Jurkat, Clone E6-1 (cell line): ENCODE data around the gene SPATA24.
"Not testable (repeated sequence)": the region's sequence is repeated elsewhere in the genome, so short reads cannot be mapped to it uniquely, and the experiment has no call there.

Source experiments
- DNase-seq: peaks from one replicate; pipeline ENCODE4 v3.0.0-alpha.2; 2011; ENCODE audit warnings: low read depth, low spot score
- H3K4me3 ChIP-seq: 2 replicates; pipeline ENCODE4 v1.5.1; 2011; ENCODE audit warnings: mild to moderate bottlenecking, low read length, control low read depth, moderate library complexity

The SPATA24 gene

DNA sequence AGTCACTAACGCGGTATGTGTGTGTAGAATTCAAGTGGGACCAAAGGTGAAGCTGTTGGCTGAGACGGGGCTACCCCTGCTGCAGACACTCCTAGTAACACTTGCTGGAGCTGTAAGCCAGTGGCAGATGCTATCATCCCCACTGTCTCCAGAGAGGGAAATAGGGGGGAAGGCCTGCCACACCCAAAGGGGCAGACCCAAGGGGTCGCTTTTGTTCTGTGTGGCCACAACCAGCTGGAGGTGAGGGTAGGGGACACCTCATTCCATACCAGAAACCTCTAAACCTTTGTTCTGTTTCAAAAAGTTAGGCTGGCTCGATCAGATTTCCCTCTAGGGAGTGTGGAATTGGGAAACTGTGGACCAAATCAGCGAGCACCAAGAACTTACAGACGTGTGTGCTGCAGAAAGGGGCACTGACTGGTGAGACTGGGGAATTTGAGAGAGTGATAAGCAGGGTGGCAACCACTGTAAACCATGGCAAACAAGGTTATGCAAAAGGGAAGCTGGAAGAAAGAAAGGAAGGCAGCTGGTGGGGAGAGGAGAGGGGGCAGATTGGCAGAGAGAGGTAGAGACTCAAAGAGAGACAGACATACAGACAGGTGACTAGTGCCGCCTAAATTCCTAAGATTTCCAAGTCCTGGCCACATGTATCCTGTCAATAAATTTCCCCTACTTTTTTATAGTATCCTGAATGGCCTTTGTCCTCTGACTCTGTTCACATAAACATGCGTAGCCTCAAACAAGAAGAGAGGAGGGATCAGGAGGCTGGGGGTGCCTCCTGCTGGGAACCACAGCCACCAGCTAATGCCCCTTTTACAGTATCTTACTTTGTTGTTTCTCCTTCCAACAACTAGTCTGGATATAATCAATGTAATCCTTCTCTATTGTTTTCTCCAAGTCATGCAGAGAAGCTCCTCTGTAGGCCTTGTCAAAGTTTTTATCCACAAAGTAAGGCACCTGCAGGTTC lies 15.6 kb upstream of the SPATA24 start:
- DNase-seq = no peak
- no peak overlapping the region for H3K4me3 ChIP-seq

DNA sequence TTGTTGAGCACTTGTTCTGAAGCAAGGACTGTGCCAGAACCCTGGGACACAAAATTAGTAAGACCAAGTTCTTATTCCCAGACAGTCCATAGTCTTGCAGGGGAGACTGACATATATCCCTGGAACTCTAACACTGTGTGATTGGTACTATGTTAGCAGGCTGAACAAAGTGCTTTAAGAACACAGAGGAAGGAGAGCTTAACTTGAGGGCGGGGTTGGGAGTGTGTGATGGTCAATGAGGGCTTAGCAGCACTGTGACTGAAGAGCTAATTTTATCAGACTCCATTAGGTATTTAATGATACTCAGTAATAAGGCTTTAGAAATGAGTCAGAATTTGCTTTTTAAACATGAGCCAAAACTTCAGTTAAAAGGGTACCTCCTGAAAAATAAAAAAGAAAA lies 14.9 kb upstream of the SPATA24 start:
- H3K4me3 ChIP-seq = no peak overlapping the region
- DNase-seq = no peak

DNA sequence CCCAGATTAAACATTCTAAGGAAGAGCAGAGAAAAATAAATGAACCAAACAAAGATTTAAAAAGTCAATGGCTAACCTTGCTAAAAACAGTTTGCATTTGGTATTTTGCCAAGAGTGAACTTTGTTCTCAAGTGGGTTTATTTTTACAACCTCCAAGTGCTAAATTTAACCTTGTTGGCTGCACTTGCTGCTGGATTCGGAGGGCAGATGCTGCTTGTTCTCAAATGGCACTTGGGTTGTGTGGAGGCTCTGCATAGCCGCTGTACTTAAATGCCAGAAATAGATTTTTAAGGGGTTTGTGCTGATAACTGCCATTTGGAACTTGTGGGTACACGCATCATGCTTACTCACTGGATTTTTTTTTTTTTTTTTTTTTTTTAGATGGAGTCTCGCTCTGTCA lies 13.3 kb upstream of the SPATA24 start:
- H3K4me3 ChIP-seq = no peak overlapping the region
- peak; percentile 31 for DNase-seq

DNA sequence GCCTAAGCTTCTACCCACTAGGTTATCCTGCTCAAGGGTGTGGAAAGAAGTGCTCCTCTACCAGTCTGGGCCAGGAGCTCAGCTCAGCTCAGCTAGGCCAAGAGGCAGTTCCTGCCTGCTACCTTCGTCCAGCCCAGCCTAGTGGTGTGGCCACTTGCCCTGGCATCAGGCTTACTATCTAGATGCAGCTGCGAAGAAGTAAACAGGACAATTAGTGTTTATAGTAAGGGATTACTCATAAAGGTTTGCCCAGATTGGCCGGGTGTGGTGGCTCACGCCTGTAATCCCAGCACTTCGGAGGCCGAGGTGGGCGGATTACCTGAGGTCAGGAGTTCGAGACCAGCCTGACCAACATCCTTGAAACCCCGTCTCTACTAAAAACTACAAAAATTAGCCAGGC lies 12.8 kb upstream of the SPATA24 start:
- H3K4me3 ChIP-seq = no peak overlapping the region
- DNase-seq = no peak

DNA sequence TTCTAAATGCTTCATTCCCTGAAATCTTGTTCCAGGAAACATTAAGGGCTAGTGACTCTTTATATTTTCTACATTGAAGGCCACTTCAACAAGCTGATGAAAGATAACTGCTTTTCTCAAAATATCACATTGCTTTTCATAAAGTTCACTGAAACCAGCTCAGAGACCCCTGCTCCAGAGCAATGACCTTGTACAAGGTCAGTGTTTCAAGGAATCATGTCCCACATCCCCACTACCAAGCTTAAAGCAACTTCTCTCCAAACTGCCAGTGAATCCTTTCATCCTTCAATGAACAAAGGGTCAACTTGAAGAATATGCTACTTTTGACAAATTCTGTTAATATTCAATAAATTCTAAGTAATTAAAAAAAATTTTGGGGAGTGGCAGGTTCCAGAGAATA lies 12.0 kb upstream of the SPATA24 start:
- H3K4me3 ChIP-seq = no peak overlapping the region

DNA sequence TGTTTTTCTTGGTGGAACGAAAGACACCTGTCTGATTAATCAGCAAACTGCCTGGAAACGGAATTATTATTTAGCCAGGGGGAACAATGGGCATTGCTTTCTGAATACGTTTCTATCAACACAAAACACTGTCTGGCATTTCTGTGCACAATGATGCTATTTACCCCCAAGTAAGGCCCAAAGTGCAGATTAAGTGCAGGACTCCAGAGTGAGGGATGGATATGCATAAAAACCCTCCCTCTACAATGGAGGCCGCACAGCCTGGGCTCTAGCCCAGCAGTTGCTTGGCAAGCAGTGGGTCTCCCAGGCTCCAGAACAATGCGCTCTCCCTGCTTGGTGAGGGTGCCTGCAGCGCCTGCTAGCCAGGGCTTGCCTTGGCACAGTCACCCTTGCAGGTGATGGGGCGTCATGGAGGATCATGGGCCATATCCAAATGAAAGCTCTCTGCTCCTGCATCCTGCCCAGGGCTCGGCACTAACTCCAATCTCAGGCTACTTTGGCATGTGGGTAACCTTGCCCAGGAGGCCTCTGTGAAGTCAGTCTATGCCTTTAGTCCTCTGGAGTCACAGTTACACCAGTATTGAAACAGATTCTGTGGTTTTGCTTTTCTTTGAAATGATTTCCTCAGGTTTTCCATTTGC lies 11.5 kb upstream of the SPATA24 start:
- DNase-seq = no peak
- H3K4me3 ChIP-seq = no peak overlapping the region

More for the DNA sequence above, 12.0 kb upstream of the SPATA24 start:
- no peak for DNase-seq

DNA sequence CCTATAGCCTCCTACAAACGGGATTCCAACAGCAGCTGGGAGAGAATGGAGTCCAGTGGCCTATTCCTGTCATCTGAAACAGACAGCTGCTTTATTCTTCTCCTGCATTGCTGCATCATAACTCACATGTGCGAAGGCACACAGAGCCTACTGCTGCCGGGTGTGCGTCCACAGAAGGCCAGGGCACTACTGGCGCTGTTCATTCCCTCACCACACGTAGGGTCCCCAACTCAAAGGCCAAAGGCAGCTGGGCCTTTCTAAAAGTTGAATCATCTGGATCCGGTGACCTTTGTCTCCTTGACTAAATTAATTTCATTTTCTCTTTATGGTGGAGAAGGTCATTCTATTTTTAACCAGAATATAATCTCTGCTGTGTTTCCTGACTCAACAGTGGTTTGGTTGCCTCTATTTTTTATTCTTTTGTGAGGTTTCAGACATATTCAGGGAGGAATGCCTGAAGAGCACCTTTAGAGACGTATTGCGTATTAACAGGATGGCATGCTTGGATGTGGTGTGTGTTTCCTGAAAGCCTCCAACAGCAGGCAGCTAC lies 10.8 kb upstream of the SPATA24 start:
- H3K4me3 ChIP-seq = no peak overlapping the region
- no peak for DNase-seq

DNA sequence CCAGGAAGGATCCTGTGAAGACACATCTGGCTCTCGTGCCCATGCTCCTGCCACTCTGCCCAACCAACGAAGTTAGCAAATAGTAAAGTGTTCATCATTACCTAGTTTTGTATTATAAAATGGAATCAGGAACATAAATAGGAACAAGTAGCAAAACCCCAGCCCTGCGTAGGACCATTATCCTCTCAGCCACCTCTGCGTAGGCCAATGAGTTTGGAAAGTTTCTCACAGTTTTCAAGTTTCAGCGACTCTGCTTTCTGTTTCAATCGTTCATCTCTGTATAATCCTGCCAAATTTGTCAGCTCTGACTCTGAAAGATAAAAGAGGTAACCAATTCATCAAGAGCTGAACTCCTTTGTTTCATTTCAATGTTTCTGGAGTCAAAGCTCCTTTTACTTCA lies 10.1 kb upstream of the SPATA24 start:
- DNase-seq = no peak
- H3K4me3 ChIP-seq = no peak overlapping the region

DNA sequence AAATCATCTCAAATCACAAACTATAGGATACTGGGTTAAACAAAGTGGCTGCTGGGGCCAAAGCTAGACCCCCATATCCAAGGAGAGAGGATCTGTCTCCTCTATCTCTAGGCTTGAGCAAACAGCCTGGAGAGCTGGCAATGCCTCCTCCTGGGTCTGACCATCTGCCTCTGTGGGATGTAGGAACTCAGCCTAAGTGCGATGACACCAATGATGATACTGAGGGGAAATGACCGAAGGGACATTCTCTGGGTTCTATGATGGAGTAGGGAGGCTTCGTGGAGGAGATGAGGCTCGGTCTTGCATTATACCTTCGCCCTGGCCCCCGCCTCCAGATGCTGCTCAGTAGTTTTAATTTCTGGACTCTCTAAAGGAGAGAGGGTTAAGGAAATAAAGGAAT lies 9.3 kb upstream of the SPATA24 start:
- H3K4me3 ChIP-seq = no peak overlapping the region
- no peak for DNase-seq

DNA sequence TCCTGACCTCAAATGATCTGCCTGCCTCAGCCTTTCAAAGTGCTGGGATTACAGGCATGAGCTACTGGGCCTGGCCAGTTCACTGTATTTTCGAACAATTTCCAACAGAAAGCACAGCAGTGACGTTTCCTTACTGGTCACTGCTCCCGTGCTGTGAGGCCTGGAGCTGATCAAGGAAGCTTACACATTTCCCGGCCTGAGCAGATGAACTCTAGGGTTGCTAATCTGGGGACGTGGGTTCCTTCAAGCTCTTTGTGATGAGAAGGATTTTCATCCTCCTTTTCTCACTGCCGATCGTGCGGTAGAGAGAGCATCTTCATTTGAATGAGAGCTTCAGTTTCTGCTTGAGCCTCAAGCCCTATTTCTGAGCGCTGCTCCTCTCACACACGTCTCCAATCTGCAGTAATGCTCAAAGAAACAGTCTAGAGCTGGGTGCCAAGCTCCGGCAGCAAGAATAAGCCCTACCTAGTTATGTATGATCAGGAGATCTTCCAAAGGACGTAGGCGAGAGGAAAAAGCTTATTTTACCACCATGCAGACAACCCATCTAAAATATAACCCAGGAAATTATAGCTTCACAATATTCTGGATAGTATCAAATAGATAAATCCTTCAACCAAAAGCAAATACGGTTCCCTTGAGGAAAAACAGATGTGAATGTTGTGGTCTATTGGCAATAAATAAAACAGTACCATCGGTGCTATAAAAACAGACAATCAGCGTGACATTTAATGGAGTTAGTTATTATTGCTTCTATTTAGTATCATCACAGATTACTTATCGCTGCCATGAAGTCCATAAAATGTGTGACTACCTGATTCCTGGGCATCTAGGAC lies 7.3 kb upstream of the SPATA24 start:
- no peak for DNase-seq
- H3K4me3 ChIP-seq = no peak overlapping the region

DNA sequence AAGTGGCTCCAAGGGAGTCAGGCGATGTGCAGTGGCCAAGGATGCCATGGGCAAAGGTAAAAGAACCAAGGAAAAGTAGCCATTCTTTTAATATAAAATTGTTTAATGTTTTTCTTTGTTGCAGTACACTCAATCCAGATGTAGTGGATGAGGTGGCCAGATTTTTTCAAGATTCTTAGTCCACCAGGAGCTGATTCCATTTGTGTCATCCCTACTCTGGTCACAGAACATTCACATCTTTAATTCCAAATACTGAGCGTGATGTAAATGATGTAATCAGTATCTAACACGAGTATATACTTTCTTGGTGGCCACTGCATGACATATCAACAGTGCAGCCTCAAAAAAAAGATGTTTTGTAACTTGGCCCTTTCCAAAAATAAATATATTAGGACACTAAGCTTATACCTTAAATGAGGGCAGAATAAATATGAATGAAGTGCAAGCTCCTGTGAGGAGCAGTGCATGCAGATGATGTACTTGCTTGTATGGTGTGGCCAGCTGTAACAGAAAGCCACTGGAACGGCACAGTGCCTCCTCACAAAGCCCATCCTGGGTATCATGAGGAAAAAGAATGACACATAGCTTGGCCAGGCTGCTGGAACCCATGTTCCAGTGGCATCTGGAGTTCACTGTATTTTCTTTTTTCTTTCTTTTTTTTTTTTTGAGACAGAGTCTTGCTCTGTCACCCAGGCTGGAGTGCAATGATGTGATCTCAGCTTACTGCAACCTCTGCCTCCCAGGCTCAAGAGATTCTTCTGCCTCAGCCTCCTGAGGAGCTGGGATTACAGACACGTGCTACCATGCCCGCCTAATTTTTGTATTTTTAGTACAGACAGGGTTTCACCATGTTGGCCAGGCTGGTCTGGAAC lies 6.5 kb upstream of the SPATA24 start:
- no peak for DNase-seq
- H3K4me3 ChIP-seq = no peak overlapping the region

DNA sequence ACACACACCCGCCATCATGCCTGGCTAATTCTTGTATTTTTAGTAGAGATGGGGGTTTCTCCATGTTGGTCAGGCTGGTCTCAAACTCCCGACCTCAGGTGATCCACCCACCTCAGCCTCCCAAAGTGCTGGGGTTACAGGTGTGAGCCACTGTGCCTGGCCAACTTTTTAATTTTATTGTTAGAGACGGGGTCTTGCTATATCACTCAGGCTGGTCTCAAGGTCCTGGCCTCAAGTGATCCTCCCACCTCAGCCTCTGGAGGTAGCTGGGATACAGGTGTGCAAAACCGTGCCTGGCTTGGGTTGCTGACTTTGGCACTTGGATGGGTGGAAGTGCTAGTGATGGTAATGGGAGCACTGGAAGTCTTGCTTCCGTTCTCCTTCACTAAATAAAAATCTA lies 5.2 kb upstream of the SPATA24 start:
- DNase-seq, H3K4me3 ChIP-seq: not testable (repeated sequence)

DNA sequence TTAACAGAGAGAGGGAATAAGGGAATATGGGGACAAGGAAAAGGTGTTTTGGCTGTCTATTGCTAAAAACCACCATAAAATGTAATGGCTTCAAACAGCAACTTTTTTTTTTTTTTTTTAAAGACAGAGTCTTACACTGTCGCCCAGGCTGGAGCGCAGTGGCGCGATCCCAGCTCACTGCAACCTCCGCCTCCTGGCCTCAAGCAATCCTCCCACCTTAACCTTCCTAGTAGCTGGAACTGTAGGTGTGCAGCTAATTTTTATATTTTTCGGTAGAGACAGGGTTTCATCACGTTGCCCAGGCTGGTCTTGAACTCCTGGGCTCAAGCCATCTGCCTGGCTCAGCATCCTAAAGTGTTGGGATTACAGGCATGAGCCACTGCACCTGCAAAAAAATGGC lies 4.3 kb upstream of the SPATA24 start:
- H3K4me3 ChIP-seq = no peak overlapping the region
- no peak for DNase-seq

DNA sequence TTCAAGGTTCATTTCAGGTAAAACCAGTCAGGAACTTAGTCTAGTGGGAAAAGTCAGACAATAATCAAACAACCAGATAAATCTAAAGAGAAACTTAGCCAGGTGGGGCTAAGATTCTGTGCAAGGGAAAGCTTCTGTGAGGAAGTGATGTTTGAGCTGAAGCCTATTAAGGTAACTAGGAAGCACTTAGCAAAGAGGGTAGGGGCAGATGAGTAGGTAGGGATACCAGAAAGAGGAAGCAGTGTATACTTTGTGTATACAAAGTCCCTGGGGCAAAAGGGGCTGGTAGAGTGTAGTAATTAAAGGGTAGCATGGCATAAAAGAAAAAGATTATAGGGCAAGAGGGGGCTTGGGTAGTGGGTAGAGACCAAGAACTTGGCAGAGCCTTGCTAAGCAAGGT lies 3.6 kb upstream of the SPATA24 start:
- no peak for DNase-seq
- H3K4me3 ChIP-seq = no peak overlapping the region

DNA sequence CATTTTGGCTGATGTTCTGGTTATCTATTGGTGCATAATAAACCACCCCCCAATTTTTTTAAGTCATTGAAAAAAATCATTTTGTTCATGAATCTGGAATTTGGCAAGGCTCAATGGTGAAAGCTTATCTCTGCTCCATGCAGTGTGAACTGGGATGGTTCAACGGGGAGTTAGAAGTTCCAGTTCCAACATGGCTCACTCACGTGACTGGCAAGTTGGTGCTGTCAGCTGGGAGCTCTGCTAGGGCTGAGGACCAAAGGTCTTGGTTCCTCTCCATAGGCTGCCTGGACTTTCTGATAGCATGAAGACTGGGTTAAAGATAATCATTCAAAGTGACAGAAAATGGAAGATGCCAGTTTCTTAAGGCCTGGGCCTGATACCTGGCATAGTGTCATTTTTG lies 3.1 kb upstream of the SPATA24 start:
- DNase-seq = no peak
- H3K4me3 ChIP-seq = no peak overlapping the region

DNA sequence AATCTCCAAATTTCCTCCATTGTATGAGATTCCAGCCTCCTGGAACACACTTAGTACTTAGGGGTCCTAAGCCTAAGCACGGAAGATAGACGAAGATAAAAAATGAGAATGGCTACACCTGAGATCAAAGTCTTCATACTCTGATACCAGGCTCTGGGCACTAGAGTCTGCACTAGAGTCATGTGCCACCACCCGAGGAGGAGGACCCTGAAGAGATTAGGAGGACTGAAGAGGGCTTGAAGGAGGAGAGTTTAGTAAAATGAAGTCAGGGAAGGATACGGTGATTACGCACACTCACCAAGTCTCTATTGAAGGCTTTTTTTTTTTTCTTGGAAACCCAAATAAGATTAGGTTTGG lies 573 bp upstream of the SPATA24 start:
- DNase-seq = no peak
- peak overlapping the region; percentile 68 for H3K4me3 ChIP-seq

DNA sequence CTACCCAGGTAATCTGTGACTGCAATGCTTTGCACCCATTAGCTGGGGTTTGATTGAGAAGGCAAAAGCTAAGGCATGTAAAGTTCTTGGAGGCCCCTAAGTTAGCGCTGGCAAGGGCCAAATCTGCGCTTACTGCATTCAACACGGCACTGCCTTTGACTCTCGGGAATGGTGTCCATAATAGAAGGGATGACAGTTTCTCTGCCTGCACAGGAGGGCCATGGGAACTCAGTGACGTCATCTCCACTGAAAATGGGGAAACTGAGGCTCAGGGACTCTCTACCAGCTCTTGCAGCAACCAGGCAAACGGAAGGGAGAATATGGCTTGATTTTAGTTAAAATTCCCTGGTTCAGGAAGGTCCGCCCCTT lies 487 bp downstream of the SPATA24 start:
- peak overlapping the region; percentile 68 for H3K4me3 ChIP-seq

DNA sequence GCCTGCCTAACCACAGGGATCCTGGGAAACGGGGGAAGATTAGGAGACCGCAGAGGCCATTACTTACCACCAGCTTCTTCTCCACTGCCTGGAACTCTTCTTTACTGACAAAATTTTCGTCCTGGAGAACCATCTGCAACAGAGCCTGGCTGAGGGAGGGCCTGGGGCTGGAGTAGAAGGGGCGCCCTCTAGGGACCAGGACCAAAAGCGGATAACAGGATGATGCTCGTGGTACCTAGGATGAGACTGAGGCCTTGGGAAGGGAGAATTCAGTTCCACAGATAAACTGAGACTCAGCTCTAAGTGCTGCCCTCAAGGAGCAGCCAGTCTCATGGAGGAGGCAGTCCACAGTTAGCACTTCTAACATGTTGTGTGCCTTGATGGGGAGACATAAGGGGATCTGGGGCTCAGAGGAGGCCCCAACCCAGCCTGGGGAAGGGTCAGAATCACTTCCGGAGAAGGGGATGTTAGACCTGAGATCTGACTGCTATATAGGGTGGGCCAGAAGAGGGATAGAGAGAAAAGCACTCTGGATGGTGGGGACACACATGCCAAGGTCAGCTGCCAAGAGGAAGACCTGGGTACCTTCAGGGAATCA lies 1.2 kb downstream of the SPATA24 start:
- H3K4me3 ChIP-seq = peak overlapping the region; percentile 68; the same call in 1 of the 2 replicates
- no peak for DNase-seq

More for the DNA sequence above, 487 bp downstream of the SPATA24 start:
- no peak for DNase-seq
